Tibial nerve (tissue), 4 donors: ENCODE results near the gene GAST. TPM values are rescaled to one million over a fixed set of nuclear protein-coding genes. Genes with fewer than 3 reads are reported as not detected.

Experiments used
- DNase-seq, 2 donors: peaks; one replicate each; pipeline ENCODE4 v3.0.0-alpha.2; 2019; ENCODE audit warnings: low spot score in 2 of 2
- H3K27ac ChIP-seq, 4 donors: fragments of 200-600 bp; sonication (generic) in 3 of 4; one replicate each; pipeline ENCODE4 v1.5.1; 2017 to 2019; ENCODE audit warnings: mild to moderate bottlenecking in 1 of 4
- H3K27me3 ChIP-seq, 2 donors: fragments of 200-600 bp; sonication (generic) in 1 of 2; one replicate each; pipeline versions ENCODE4 v1.5.1 to v1.6.0; 2017 to 2019
- H3K36me3 ChIP-seq, 3 donors: fragments of 200-600 bp; sonication (generic); one replicate each; pipeline ENCODE4 v1.5.1; 2018 to 2019
- H3K4me1 ChIP-seq, 4 donors: fragments of 200-600 bp; sonication (generic) in 3 of 4; one replicate each; pipeline ENCODE4 v1.5.1; 2017 to 2019
- H3K4me3 ChIP-seq, 4 donors: fragments of 200-600 bp; sonication (generic) in 3 of 4; one replicate each; pipeline ENCODE4 v1.5.1; 2017 to 2019; ENCODE audit warnings: mild to moderate bottlenecking in 1 of 4, moderate library complexity in 1 of 4
- H3K9me3 ChIP-seq, 4 donors: fragments of 200-600 bp; sonication (generic) in 3 of 4; one replicate each; pipeline ENCODE4 v1.5.1; 2017 to 2019
- CTCF ChIP-seq, 5 experiments: fragments of 200-600 bp in 3 of 5; fragments of 450-650 bp in 2 of 5; sonication (generic) in 3 of 5; IDR thresholded peaks; one replicate each; pipeline ENCODE4 v1.5.1; 2016 to 2019; ENCODE audit warnings: antibody characterized with exemption in 5 of 5, mild to moderate bottlenecking in 3 of 5, moderate library complexity in 2 of 5
- EP300 ChIP-seq, 2 donors: sonication (generic); formaldehyde crosslinking; IDR thresholded peaks; one replicate each; pipeline ENCODE4 v1.6.1; 2017; ENCODE audit warnings: antibody characterized with exemption in 2 of 2, mild to moderate bottlenecking in 1 of 2
- POLR2A ChIP-seq, 2 donors: fragments of 450-650 bp; IDR thresholded peaks; one replicate each; pipeline ENCODE4 v1.6.1; 2017; ENCODE audit warnings: antibody characterized with exemption in 2 of 2, mild to moderate bottlenecking in 2 of 2, moderate library complexity in 2 of 2
- WGBS, 2 donors: methylation state at CpG; one replicate each; pipeline ENCODE4 v1.1.5; 2018; 5-methylcytosine and 5-hydroxymethylcytosine counted together
- total RNA-seq, 4 donors: library from RNA; depleted of rRNA; stranded (reverse); fragments of >200 nt; gene quantifications; one replicate each; pipeline ENCODE4 v1.1.0, GENCODE V29; 2016

The GAST gene
- total RNA-seq, 4 donors from 2014 or later = not detected

- H3K9me3 ChIP-seq = no peaks in the 10 kb centered on the region
- no peaks in the 10 kb centered on the region for H3K27me3 ChIP-seq
- no peak overlapping the region for H3K4me3 ChIP-seq
- no peak for DNase-seq
- H3K36me3 ChIP-seq = no peaks in the 10 kb centered on the region
- 83 to 91% methylated on average over 5 of the region's 5 CpGs for WGBS, 2 donors
- no peaks in the 10 kb centered on the region for H3K4me1 ChIP-seq
- no peak for TF ChIP-seq EP300 (IDR thresholded peaks at IDR 0.05)
- no peak for TF ChIP-seq CTCF (IDR thresholded peaks at IDR 0.05)
- no peak for TF ChIP-seq POLR2A (IDR thresholded peaks at IDR 0.05)
- no peak overlapping the region for H3K27ac ChIP-seq
These were observed 13.0 kb downstream of the GAST start for GRCh38 chr17:41725134-41725533.

- Histone ChIP-seq H3K27ac (no peak overlapping the region), H3K4me1 (no peaks in the 10 kb centered on the region), H3K9me3 (no peaks in the 10 kb centered on the region), H3K36me3 (no peaks in the 10 kb centered on the region), H3K27me3 (peaks cover 0 to 16% of the 10 kb centered on the region in 2 donors), H3K4me3 (no peak overlapping the region)
- TF ChIP-seq POLR2A (IDR thresholded peaks at IDR 0.05) (no peak), EP300 (IDR thresholded peaks at IDR 0.05) (no peak), CTCF (IDR thresholded peaks at IDR 0.05) (no peak)
- 57 to 70% methylated on average over 2 to 11 of the region's 12 CpGs for WGBS, 2 donors
- DNase-seq = no peak
These were observed 15.9 kb downstream of the GAST start for GRCh38 chr17:41728056-41728455.

GRCh38 chr17:41730479-41730878 lies 18.3 kb downstream of the GAST start:
- no peak for TF ChIP-seq POLR2A (IDR thresholded peaks at IDR 0.05)
- TF ChIP-seq CTCF (IDR thresholded peaks at IDR 0.05) = no peak
- no peak for TF ChIP-seq EP300 (IDR thresholded peaks at IDR 0.05)
- Histone ChIP-seq H3K36me3 (no peaks in the 10 kb centered on the region), H3K27ac (no peak overlapping the region), H3K9me3 (no peaks in the 10 kb centered on the region), H3K4me3 (no peak overlapping the region), H3K4me1 (peaks cover 0 to 20% (median 11%) of the 10 kb centered on the region in 4 donors), H3K27me3 (peaks cover 0 to 41% of the 10 kb centered on the region in 2 donors)
- no peak for DNase-seq
- 43 to 44% methylated on average over 4 of the region's 4 CpGs for WGBS, 2 donors

GRCh38 chr17:41731836-41732235 lies 19.7 kb downstream of the GAST start:
- TF ChIP-seq POLR2A (IDR thresholded peaks at IDR 0.05) = no peak
- Histone ChIP-seq H3K36me3 (no peaks in the 10 kb centered on the region), H3K4me1 (peaks cover 0 to 20% (median 11%) of the 10 kb centered on the region in 4 donors), H3K27ac (no peak overlapping the region), H3K9me3 (no peaks in the 10 kb centered on the region), H3K4me3 (no peak overlapping the region), H3K27me3 (peaks cover 0 to 54% of the 10 kb centered on the region in 2 donors)
- DNase-seq = no peak
- 56 to 88% methylated on average over 3 of the region's 3 CpGs for WGBS, 2 donors

- Histone ChIP-seq H3K9me3 (no peaks in the 10 kb centered on the region), H3K27ac (no peak overlapping the region), H3K4me1 (peaks cover 0 to 26% (median 11%) of the 10 kb centered on the region in 4 donors), H3K4me3 (peak overlapping the region in 2 of 4 donors; percentile 35 to 48), H3K27me3 (peaks cover 0 to 65% of the 10 kb centered on the region in 2 donors), H3K36me3 (no peaks in the 10 kb centered on the region)
- DNase-seq = no peak
- WGBS, 2 donors = 17 to 20% methylated on average over 23 to 24 of the region's 40 CpGs
- TF ChIP-seq EP300 (IDR thresholded peaks at IDR 0.05) (no peak), CTCF (IDR thresholded peaks at IDR 0.05) (no peak), POLR2A (IDR thresholded peaks at IDR 0.05) (no peak)
These were observed 21.4 kb downstream of the GAST start for GRCh38 chr17:41733348-41734138.
